Prostate gland (tissue), 2 donors: ENCODE data around the gene IFI35.

Experiments
- POLR2A ChIP-seq: fragments of 450-650 bp; IDR thresholded peaks from one replicate; pipeline ENCODE4 v1.6.1; 2016; ENCODE audit warnings: antibody characterized with exemption, mild to moderate bottlenecking
- TF ChIP-seq, protein P1 (sequence below), 4 experiments: fragments of 200-600 bp in 2 of 4; fragments of 450-650 bp in 2 of 4; sonication (generic) in 2 of 4; IDR thresholded peaks; 1 replicate in 3 of 4; 2 replicates in 1 of 4; pipeline ENCODE4 v1.5.1; 2016 to 2019; ENCODE audit warnings: antibody characterized with exemption in 4 of 4, mild to moderate bottlenecking in 2 of 4, moderate library complexity in 2 of 4

DNA sequence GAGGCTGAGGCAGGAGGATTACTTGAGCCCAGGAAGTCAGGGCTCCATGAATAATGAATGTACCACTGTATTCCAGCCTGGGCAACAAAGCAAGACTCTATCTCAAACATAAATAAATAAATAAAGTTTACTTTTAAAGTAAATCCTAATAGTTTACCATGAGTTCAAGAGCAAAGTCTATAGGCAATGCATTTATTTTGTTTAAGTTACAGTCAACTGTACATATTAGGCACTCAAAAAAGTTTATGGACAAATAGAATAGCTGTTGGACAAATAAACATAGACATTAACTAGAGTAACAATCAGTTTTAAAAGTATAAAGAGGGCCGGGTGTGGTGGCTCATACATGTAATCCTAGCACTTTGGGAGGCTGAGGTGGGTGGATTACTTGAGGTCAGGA lies 38.7 kb upstream of the IFI35 start:
- TF ChIP-seq, protein P1, sequence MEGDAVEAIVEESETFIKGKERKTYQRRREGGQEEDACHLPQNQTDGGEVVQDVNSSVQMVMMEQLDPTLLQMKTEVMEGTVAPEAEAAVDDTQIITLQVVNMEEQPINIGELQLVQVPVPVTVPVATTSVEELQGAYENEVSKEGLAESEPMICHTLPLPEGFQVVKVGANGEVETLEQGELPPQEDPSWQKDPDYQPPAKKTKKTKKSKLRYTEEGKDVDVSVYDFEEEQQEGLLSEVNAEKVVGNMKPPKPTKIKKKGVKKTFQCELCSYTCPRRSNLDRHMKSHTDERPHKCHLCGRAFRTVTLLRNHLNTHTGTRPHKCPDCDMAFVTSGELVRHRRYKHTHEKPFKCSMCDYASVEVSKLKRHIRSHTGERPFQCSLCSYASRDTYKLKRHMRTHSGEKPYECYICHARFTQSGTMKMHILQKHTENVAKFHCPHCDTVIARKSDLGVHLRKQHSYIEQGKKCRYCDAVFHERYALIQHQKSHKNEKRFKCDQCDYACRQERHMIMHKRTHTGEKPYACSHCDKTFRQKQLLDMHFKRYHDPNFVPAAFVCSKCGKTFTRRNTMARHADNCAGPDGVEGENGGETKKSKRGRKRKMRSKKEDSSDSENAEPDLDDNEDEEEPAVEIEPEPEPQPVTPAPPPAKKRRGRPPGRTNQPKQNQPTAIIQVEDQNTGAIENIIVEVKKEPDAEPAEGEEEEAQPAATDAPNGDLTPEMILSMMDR (IDR thresholded peaks at IDR 0.05), result no peak
- no peak for TF ChIP-seq POLR2A
